ENCODE measurements around the gene DYSF. TPM values are rescaled to one million over a fixed set of nuclear protein-coding genes. Genes with fewer than 3 reads are reported as not detected.

Gene DYSF
- total and polyA plus RNA-seq, 3 donors from 2014 or later, result 6.8 to 10.9 (median 8.9) TPM

DNA sequence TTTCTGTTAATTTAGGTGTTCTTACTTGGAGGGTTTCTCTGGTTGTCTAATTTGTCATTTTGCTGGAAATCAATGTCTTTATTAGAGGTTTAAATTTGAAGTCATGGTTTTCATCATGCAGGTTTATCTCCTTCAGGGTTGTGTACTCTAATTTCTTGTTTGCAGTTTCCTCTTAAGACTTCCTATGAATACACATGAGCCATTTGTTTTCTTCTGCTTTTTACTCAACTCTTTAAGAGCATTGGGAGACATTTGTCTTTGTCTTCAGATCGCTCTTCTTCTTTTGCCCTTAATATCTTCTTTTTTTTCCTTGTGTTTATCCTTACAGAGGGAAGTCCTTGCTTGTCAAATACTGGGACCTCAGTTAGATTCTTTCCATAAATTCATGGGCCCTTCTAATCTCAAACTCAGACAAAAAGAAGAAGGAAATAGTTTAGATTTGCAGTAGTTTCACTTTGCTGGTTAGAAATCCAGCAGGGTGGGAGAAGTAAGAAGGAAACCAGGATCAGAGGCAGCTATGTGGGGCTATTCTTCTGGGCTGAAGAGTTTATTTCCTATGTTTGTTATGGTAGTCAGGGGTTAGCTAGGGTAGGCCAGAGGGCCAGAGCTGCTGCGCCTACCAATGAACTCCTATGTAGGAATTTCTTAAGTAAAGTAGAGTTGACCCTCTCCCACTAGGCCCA, 176.6 kb downstream of the DYSF start:
- Histone ChIP-seq H3K4me1 (no peaks in the 10 kb centered on the region), H3K4me3 (no peak overlapping the region), H3K27me3 (no peaks in the 10 kb centered on the region), H3K36me3 (ENCODE audit: low read depth, missing control alignments) (no peaks in the 10 kb centered on the region), H3K9me3 (no peaks in the 10 kb centered on the region), H3K27ac (no peak overlapping the region)
- 90 to 97% methylated on average over 2 of the region's 2 CpGs for WGBS, 2 donors
- intact Hi-C loops (cut with DNase I; ENCODE audit: low total_unique reads), result no loop called here
- no peak for DNase-seq
- TF ChIP-seq POLR2A (IDR thresholded peaks at IDR 0.05) (no peak), CTCF (IDR thresholded peaks at IDR 0.05) (no peak)

DNA sequence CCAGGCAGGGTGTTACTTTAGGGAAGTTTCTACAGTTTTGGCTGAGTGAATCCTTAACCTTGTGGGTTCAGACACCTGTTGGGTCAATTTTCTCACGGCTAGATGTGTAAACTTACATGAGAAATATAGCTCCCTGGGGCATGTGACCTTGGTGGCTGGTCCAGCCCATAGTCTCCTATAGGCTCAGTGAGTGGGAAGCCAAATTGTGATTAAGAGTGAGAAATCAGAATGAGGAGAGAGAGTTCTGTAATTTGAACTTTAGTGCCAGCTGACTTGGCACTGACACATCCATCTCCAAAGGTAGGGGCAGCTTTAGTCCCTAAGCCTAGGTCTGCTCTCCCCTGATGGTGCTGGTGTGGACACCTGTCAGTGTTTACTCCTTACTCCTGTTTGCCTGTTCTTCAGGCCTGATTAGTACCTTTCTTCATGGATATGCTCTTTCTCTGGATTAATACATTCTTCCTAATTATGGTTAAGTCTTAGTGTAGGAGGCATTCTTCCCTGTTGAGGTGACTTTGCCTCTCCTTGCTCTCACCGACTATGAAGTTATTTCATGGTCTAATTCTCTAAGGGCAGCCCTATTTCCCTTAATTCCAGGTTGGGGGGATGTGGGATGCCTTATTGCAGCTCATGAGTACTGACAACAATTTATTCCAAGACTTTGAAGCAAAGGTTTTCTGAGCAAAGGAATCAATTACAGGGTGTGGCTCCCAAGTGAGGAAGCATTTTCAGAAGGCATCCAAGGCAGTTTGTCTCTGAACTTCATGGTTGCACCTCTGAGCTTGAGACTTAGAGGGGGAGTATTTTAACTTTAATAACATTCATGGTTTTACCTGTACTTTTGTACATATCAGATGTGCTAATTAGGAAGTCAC, 177.3 kb downstream of the DYSF start:
- H3K9me3 ChIP-seq, result no peaks in the 10 kb centered on the region
- WGBS, 2 donors, result 85 to 100% methylated on average over 2 of the region's 2 CpGs
- no peak overlapping the region for H3K27ac ChIP-seq
- H3K27me3 ChIP-seq, result no peaks in the 10 kb centered on the region
- no peak overlapping the region for H3K4me3 ChIP-seq
- H3K36me3 ChIP-seq (ENCODE audit: low read depth, missing control alignments), result no peaks in the 10 kb centered on the region
- intact Hi-C loops (cut with DNase I; ENCODE audit: low total_unique reads), result no loop called here
- no peak for TF ChIP-seq POLR2A (IDR thresholded peaks at IDR 0.05)
- no peak for TF ChIP-seq CTCF (IDR thresholded peaks at IDR 0.05)
- no peak for DNase-seq
- no peaks in the 10 kb centered on the region for H3K4me1 ChIP-seq

GRCh38 chr2:71631411-71631931, 178.1 kb downstream of the DYSF start:
- H3K4me3 ChIP-seq, result no peak overlapping the region
- no peak for DNase-seq

GRCh38 chr2:71633086-71633485, 179.7 kb downstream of the DYSF start:
- 97% methylated on average over 3 of the region's 3 CpGs for WGBS, 2 donors
- intact Hi-C loops (cut with DNase I; ENCODE audit: low total_unique reads), result no loop called here
- no peaks in the 10 kb centered on the region for H3K4me1 ChIP-seq
- no peaks in the 10 kb centered on the region for H3K9me3 ChIP-seq
- no peak overlapping the region for H3K27ac ChIP-seq
- no peaks in the 10 kb centered on the region for H3K27me3 ChIP-seq
- TF ChIP-seq CTCF (IDR thresholded peaks at IDR 0.05), result no peak
- TF ChIP-seq POLR2A (IDR thresholded peaks at IDR 0.05), result no peak
- DNase-seq, result no peak
- H3K4me3 ChIP-seq, result no peak overlapping the region
- H3K36me3 ChIP-seq (ENCODE audit: low read depth, missing control alignments), result no peaks in the 10 kb centered on the region

More at GRCh38 chr2:71631411-71631931, 178.1 kb downstream of the DYSF start:
- intact Hi-C loops (cut with DNase I; ENCODE audit: low total_unique reads), result no loop called here
- Histone ChIP-seq H3K4me1 (no peaks in the 10 kb centered on the region), H3K36me3 (ENCODE audit: low read depth, missing control alignments) (no peaks in the 10 kb centered on the region), H3K27ac (no peak overlapping the region), H3K27me3 (no peaks in the 10 kb centered on the region), H3K9me3 (no peaks in the 10 kb centered on the region)
- WGBS, 2 donors, result 85 to 86% methylated on average over 10 to 14 of the region's 14 CpGs
- TF ChIP-seq POLR2A (IDR thresholded peaks at IDR 0.05) (no peak), CTCF (IDR thresholded peaks at IDR 0.05) (no peak)
